K562 treated with DMSO at 1 percent for 4 hours (cell line): ENCODE data around the gene FAM216B. TPM values are rescaled to one million over a fixed set of nuclear protein-coding genes. Genes with fewer than 3 reads are reported as not detected.

Experiments used
- total RNA-seq: library from RNA; unstranded; fragments of 300-600 nt; gene quantifications from 2 replicates; pipeline ENCODE4 v1.2.3, GENCODE V29; 2022; ENCODE audit not compliant: insufficient read depth

FAM216B gene
- not detected in 2 replicates for total RNA-seq

DNA sequence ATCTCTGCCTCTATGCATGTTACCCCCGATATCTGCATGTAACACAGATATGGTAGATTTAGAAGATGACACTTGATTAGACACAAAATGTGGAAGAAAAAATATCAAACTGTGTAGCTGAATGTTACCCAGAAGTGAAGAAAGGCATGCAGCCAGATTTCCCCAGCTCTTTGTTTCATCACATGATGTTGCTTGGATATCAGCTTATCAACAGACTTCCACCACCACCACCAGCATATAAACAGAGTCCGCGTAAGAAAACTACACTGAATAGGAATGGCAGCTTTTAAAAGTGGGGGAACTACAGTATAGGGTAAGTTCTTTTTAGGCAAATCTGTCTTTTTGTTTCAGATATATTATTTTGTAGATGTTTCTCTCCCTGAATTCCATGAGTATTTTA is at the start of gene FAM216B:
Gene FAM216B (plus strand): TSS at position 233 of the 400 bp plus-strand sequence. CDS start 2,484 bp downstream, outside the sequence.

Other genes with a start within 250 kb of the FAM216B start
- not detected in 2 replicates for gene TNFSF11, start 207.4 kb upstream of the FAM216B start, total RNA-seq
- not detected in 2 replicates for gene EPSTI1, start 210.7 kb downstream of the FAM216B start, total RNA-seq
- 0.24 and 2.2 TPM in 2 replicates for gene DNAJC15, start 242.0 kb downstream of the FAM216B start, total RNA-seq